GM12865 (cell line): ENCODE data around the gene TEAD2.

ENCODE experiments used
- DNase-seq: peaks from one replicate; pipeline ENCODE4 v3.0.0; 2010; ENCODE audit warnings: low read depth
- H3K4me3 ChIP-seq: 2 replicates; pipeline ENCODE4 v1.5.1; 2011; ENCODE audit warnings: mild to moderate bottlenecking, low read depth, low read length, control low read depth
- CTCF ChIP-seq: IDR thresholded peaks from 2 replicates; pipeline ENCODE4 v1.5.1; 2011; ENCODE audit warnings: low read length, control low read depth, low read depth, inconsistent platforms; ENCODE audit not compliant: insufficient read depth; ENCODE audit errors: missing control alignments

The TEAD2 gene

GRCh38 chr19:49403404-49404187 lies 41.4 kb upstream of the TEAD2 start:
- H3K4me3 ChIP-seq = no peak overlapping the region
- DNase-seq = peak; percentile 55
- TF ChIP-seq CTCF = no peak

DNA sequence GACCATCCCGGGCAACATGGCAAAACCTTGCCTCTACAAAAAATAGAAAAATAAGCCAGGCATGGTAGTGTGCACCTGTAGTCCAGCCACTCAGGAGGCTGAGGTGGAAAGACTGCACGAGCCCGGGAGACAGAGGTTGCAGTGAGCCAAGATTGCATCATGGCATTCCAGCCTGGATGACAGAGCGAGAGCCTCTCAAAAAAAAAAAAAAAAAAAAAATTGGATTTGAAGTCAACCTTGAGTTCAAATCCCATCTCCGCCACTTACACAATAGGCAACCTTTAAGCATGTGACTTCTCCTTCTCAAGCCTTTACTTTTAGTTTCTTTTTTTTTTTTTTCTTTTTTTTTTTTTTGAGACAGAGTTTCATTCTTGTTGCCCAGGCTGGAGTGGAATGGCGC lies 37.8 kb upstream of the TEAD2 start:
- TF ChIP-seq CTCF = no peak
- no peak for DNase-seq
- H3K4me3 ChIP-seq = no peak overlapping the region

GRCh38 chr19:49398931-49399330 lies 36.7 kb upstream of the TEAD2 start:
- no peak for DNase-seq
- no peak overlapping the region for H3K4me3 ChIP-seq
- no peak for TF ChIP-seq CTCF

GRCh38 chr19:49398001-49398615 lies 35.9 kb upstream of the TEAD2 start:
- DNase-seq = no peak
- TF ChIP-seq CTCF = no peak
- H3K4me3 ChIP-seq = no peak overlapping the region

DNA sequence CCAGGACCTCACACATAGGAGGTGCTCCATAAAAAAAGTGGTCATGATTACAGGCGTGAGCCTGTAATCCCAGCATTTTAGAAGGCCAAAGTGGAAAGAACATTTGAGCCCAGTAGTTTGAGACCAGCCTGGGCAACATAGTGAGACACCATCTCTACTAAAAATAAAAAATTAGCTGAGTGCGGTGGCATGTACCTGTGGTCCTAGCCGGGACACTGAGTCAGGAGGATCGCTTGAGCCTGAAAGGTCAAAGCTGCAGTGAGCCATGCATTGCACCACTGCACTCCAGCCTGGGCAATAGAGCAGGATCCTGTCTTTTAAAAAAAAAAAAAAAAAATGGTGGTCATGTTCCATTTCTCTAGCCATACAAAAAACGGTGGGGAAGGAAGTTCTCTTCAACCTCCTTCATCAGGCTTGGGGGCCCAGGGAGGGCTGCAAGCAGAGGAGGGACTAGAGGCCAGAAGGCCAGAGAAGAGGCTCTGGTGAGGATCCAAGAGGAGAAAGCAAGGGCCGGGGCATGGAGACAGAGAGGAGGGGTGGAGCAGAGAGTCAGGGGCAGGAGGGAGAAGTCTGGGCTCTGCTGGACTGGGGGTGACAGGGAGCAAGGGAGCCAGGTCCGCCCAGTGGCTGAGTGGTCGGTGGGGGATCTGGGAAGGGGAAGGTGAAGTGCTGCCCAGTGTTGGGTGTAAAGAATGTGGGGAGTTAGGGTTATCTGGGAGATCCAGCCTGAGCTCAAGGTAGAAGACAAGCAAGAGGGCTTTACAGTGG lies 34.7 kb upstream of the TEAD2 start:
- H3K4me3 ChIP-seq = no peak overlapping the region
- DNase-seq = no peak
- no peak for TF ChIP-seq CTCF

DNA sequence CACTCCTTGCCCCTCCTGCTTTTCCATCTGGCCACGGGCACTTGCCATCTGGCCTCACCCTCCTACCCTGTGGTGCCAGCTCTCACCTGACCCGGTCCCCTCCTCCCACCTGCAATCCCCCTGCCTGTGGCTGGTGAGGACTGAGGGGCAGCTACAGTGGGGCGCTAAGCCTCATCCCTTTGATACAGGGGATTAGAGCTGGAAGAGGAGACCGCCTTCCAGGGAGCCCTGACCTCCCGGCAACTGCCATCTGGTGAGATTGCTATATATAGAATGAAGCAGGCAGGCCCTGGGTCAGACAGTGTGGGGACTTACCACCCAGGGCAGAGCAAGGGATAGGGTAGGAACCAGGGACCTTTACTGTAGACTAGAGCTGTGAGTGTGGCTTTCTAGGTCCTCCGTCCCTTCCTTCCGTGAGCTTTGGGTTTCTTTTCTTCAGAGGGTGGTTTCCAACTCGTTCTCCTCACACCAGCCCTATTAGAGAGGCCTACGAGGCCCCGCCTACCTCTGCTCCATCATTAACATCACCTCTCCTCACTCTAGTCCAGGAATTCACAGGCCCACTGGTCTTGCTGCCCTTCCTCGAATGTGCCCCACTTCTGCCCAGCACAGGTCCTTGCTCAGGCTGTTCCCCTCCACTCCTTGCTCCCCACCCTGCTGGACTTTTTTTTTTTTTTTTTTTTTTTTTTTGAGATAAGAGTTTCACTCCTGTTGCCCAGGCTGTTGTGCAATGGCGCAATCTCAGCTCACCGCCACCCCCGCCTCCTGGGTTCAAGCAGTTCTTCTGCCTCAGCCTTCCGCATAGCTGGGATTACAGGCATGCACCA lies 33.6 kb upstream of the TEAD2 start:
- DNase-seq = peak; percentile 58
- no peak for TF ChIP-seq CTCF
- H3K4me3 ChIP-seq = no peak overlapping the region
